Spleen (tissue), 7 donors: ENCODE measurements around the gene SEMA5A.

ENCODE experiments used
- POLR2A ChIP-seq, 3 donors: fragments of 450-650 bp; IDR thresholded peaks; one replicate each; pipeline ENCODE4 v1.5.1; 2017; ENCODE audit warnings: antibody characterized with exemption in 3 of 3, mild to moderate bottlenecking in 1 of 3
- TF ChIP-seq, protein P1 (sequence below), 11 experiments: fragments of 200-600 bp in 7 of 11; fragments of 450-650 bp in 4 of 11; sonication (generic) in 4 of 11; IDR thresholded peaks in 8 of 11; conservative IDR thresholded peaks in 3 of 11; 1 replicate in 7 of 11; 2 replicates in 4 of 11; pipeline versions ENCODE4 v1.4.0 to v1.8.0; 2016 to 2021; ENCODE audit warnings: antibody characterized with exemption in 11 of 11, inconsistent platforms in 4 of 11, mild to moderate bottlenecking in 1 of 11
- donor health status: DM: no; HTN: no; CAD: no; lungs with moderate emphysema.
- donor health status: DM: no; HTN: no; CAD: no.
- donor health status: DM: no; HTN: no; CAD: no.

GRCh38 chr5:9451037-9451436 lies 94.8 kb downstream of the SEMA5A start:
- TF ChIP-seq POLR2A (IDR thresholded peaks at IDR 0.05) = no peak
- TF ChIP-seq, protein P1, sequence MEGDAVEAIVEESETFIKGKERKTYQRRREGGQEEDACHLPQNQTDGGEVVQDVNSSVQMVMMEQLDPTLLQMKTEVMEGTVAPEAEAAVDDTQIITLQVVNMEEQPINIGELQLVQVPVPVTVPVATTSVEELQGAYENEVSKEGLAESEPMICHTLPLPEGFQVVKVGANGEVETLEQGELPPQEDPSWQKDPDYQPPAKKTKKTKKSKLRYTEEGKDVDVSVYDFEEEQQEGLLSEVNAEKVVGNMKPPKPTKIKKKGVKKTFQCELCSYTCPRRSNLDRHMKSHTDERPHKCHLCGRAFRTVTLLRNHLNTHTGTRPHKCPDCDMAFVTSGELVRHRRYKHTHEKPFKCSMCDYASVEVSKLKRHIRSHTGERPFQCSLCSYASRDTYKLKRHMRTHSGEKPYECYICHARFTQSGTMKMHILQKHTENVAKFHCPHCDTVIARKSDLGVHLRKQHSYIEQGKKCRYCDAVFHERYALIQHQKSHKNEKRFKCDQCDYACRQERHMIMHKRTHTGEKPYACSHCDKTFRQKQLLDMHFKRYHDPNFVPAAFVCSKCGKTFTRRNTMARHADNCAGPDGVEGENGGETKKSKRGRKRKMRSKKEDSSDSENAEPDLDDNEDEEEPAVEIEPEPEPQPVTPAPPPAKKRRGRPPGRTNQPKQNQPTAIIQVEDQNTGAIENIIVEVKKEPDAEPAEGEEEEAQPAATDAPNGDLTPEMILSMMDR (IDR thresholded peaks at IDR 0.05 in 8 of 11, conservative IDR thresholded peaks at IDR 0.05 in 3 of 11) = no peak
